OCI-LY7 (cell line): ENCODE measurements around the gene MRPL46.
"Not testable (repeated sequence)": the region's sequence is repeated elsewhere in the genome, so short reads cannot be mapped to it uniquely, and the experiment has no call there.

Source experiments
- EZH2phosphoT487 ChIP-seq: fragments of 200-600 bp; sonication (generic); IDR thresholded peaks from 2 replicates; pipeline ENCODE4 v1.6.1; 2018; ENCODE audit warnings: low read depth, borderline replicate concordance, mild to moderate bottlenecking, mixed run types, antibody characterized with exemption, low read length, moderate library complexity, mixed read lengths
- TF ChIP-seq, protein P1 (sequence below): fragments of 200-600 bp; sonication (generic); conservative IDR thresholded peaks from 2 replicates; pipeline ENCODE4 v1.5.1; 2014; ENCODE audit warnings: mild to moderate bottlenecking, antibody characterized with exemption, low read length, moderate library complexity, mixed read lengths

GRCh38 chr15:88434106-88434505 is 33.1 kb downstream of the MRPL46 start:
- TF ChIP-seq, protein P1, sequence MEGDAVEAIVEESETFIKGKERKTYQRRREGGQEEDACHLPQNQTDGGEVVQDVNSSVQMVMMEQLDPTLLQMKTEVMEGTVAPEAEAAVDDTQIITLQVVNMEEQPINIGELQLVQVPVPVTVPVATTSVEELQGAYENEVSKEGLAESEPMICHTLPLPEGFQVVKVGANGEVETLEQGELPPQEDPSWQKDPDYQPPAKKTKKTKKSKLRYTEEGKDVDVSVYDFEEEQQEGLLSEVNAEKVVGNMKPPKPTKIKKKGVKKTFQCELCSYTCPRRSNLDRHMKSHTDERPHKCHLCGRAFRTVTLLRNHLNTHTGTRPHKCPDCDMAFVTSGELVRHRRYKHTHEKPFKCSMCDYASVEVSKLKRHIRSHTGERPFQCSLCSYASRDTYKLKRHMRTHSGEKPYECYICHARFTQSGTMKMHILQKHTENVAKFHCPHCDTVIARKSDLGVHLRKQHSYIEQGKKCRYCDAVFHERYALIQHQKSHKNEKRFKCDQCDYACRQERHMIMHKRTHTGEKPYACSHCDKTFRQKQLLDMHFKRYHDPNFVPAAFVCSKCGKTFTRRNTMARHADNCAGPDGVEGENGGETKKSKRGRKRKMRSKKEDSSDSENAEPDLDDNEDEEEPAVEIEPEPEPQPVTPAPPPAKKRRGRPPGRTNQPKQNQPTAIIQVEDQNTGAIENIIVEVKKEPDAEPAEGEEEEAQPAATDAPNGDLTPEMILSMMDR = not testable (repeated sequence)
- not testable (repeated sequence) for TF ChIP-seq EZH2phosphoT487
